Measurements from ENCODE around the gene AUTS2.
A peak's percentile ranks its signal among the peaks of the same experiment; 100 is the strongest.

AUTS2 gene

GRCh38 chr7:70630440-70630817, 1032.2 kb downstream of the AUTS2 start:
- DNase-seq, result no peak

DNA sequence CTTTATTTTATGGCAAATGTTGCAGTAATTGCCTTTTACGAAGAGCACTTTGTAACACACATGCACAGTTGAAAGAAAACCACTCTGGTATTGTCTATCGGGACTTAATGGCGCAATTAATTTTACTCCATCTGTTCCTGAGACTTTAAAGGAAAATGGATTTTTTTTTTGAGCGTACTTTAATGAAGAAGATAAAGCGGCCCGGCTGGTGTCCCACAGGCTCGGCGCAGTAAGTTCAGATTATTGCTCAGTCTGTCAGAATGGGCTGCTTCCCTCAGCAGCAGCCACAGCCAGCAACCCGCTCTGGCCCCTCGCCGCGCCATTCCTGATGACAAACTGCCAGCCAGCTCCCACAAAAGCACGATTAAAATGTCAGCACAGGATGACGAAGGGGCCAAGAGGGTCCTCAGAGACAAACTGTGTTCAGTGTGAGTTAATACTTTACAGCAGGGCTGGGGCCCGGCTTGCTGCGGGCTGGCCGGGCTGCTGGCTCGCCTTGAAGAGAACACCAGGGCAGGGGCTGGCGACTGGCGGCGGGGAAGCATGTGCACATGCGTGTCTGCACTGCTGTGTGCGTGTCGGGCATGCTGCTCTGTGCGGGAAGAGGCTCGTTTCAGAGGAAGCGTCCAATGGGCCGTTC, 1032.7 kb downstream of the AUTS2 start:
- no peak for DNase-seq

DNA sequence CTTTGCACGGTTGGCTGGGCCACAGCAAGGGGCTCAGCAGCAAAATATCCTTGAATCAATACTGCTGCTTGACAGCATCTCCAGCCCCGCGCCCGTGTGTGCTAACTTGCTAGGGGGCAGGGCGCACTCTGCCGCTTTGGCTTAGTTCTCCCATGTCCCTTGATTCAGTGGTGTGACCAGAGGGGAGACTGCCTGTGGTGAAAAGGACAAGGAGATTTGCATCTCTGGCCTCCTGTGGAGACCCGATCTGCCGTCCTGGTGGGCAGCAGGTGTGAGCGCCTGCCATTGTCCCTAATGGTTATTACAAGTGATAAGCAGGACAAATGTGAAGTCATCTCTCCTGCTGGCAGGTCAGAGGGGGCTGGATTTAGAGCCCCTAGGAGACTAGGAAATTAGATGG, 1033.4 kb downstream of the AUTS2 start:
- DNase-seq, result no peak

DNA sequence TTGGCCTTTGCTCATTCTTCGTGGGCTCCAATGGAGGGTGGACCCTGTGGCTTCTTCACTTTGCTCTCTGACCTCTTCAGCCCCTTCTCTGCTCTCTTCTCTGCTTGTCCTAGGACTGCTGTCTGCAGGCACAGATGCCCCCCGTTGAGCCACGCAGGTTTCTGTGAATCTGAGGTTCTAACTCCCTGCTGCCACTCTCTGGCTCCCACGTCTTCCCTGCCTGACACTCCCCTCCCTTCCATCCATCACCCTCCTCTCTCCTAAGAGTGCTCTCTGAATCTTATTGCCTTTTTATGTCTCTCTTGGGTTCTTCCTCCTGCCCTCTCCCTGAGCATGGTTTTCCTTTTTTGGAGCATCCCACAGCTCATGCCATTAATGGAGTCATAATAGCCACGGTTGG, 1034.1 kb downstream of the AUTS2 start:
- DNase-seq, result no peak

DNA sequence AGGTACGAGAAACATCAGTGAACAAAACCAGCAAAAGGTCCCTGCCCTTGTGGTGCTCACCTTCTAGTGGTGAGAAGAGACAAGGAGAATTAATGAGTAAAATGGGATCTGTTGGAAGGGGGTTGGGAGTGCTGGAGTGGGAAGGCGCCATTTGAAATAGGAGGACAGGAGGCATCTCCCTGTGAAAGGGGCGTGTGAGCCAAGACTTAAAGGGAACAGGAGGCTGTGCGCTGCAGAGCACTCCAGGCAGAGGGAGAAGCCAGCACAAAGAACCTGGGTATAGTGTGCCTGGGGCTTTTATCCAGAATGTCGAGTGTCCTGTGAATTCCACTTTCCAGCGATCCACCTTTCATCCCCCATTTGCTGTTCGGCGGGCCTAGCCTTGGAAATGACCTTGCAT, 1035.8 kb downstream of the AUTS2 start:
- no peak for DNase-seq

DNA sequence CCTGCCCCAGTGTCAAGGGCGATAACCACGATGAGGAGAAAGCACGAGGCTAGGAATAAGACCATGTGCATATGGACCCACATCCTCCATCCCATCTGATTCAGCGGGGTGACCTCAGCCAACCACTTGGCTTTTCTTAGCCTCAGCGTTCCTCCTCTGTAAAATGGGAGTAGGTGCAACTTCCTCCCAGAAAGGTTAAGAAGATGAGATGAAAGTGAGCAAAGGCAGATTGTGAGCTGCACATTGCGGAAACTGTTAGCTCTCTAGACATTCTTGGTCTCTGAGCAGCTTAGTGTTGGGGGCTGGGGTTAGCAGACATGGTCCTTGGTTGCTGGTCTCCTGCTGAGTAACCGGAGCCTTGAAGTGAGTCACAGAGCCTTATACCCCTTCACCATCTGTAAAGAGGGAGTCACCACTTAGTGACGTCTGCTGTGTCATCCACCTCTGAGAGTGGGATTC, 1036.4 kb downstream of the AUTS2 start:
- no peak for DNase-seq

- no peak for DNase-seq
Observed at GRCh38 chr7:70635633-70636032, 1037.4 kb downstream of the AUTS2 start.

DNA sequence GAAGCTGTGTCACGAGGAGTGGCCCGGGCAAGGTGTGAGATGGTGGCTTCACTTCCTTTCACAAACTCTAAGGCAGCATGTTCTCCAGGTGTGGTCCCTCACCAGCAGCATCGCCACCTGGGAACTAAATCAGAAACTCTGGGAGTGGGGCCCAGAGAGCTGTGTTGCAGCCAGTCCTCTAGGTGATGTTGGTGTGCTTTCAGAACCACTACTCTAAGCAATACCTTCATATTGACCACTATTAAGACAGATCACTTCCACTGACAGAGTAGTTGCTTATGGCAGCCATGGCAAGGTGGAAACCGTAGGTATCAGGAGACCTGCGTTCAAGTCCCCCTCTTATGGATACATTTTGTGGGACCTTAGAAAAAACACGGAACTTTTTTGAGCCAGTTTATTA, 1037.9 kb downstream of the AUTS2 start:
- no peak for DNase-seq

DNA sequence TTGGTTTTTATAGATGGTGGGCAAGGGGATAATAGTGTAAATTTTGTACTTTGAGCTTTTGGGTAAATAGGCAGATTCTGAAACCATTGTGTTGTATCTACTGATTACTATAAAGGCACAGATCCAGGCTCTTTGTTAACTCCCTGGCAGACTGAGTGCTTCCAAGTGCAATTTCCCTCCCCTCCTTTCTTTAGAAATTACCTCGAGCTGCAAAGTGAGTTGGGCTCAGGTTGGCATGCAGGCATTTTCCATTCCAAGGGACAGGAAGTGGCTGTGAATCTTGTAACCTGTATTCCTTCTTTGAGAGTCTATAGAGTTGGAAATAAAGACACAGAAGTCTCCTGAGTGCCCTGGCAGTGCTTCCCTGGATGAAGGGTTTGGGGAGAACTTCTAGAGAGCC, 1039.5 kb downstream of the AUTS2 start:
- DNase-seq, result no peak

- no peak for DNase-seq
Observed at GRCh38 chr7:70638158-70639107, 1040.2 kb downstream of the AUTS2 start.

DNA sequence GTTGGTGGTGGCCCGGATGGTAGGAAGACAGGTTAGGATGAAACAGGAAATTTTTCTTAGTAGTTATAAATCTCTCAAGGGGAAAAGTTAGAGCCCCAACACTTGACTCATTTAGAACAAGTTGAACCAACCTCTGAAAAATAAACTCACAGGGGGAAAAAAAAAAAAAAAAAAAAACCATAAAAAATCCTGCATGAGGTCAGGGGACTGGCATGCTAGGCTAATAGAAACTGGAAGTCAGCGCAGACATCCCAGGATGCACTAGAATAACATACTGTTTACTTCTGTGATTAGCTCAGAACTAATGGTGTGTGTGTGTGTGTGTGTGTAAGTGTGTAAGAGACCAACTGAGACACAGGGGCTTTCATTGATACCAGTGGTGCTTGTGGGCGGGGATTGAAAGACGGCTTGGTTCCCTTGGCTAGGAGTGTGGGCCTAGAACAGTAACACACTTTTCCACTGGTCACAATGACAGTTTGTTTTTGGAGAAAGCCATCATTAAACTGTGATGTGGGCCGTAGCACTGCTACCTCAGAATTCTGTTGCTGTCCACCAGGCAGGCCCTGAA, 1042.1 kb downstream of the AUTS2 start:
- DNase-seq, result no peak

DNA sequence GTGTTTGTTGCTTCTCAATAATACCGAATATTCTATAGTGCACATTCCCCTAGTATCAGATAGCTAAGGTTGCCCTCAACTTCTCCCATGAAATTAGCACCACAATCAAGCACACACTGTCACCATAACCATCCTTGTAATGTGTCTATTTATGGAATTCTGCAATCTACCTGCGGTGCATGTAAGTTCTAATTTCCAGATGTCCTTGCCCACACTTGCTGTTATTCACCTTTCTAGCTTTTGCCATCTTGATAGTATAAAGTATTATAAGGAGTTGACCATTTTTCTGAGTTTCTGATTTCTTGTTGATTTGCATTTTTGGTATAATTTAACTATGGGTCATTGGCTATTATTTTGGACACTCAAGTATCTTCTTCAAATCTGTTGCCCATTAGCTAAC, 1043.6 kb downstream of the AUTS2 start:
- DNase-seq, result no peak

DNA sequence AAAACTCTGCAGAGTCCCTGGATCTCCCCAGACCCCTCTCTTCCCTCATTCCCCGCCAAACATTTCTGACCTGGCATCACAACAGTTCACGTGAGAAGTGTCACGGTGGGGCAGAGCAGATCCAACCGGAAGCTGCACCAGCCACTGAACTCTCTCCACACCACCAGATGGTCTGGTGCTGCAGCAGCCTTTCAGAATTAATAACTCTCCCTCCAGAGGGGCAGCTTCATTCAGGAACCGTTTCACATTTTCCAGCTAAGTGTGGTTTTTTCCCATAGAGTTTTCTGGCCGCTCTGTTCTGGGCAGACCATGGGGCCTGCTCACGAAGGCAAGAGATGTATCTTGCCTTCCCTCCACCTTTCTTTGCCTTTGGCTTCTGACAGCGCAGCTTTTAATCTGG, 1047.0 kb downstream of the AUTS2 start:
- DNase-seq, result no peak

GRCh38 chr7:70645876-70646351, 1047.6 kb downstream of the AUTS2 start:
- no peak for DNase-seq

DNA sequence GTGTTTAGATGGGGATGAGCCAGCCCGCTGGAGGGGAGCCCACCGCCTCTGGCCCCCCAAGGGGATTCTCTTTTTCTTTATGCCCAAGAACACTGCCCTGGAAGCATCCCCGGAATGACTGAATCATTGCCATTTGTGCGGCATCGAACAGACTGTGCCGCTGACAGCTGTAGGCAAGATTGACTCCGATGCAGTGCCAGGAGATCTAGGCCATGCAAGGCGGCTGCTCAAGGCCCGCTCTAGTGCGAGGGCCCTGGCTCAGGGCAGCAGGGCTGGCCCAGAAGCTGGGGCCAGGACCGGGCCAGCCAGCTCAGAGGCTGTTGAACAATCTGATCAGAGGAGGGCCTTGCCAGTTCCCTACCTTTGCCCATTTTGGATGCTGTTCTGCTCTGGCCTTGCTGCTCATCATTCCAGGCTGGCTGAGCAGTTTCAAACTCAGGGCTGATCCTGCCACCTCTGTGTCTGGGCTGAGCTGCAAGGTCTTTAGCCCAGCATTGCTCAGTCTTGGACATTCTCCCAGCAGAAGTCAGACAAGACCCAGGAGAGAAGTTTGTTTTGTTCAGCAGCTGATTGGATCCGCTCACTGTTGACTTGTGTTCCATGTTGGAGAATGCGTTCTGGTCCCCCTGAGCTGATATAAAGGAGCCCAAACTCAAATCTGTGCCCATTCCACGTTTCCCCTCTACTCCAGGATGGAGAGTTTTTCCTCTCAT, 1048.4 kb downstream of the AUTS2 start:
- no peak for DNase-seq

DNA sequence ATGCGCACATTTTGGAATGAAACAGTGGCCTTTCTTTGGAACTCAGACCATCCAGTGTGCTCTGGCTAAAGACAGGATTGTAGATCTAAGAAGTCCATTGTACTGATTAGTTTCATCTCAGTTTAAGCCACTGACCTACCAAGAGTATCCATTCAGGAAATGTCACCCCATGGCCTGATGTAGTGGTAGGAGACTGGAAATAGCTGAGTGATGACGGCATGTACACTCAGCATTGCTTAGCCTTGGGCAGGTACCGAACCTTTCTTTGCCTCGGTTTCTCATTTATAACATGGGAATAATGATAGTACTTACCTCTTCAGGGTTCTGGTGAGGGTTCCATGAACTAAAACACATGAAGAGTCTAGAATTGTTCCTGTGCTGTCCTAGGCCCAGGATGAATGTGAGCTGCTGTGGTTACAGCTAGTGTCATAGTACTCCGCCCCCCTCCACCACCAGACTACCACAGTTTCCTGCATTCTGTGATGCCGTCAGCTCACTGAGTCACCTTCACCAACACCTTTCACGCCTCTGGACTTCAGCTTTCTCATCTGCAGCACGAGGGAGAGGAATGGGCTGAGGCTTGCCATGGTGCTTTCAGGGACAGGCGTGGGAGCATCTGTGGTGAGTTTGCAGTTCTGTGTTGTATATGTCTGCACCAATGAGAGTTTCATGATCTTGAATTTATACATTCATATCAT, 1049.7 kb downstream of the AUTS2 start:
- peak; percentile 73 to 81 for DNase-seq

DNA sequence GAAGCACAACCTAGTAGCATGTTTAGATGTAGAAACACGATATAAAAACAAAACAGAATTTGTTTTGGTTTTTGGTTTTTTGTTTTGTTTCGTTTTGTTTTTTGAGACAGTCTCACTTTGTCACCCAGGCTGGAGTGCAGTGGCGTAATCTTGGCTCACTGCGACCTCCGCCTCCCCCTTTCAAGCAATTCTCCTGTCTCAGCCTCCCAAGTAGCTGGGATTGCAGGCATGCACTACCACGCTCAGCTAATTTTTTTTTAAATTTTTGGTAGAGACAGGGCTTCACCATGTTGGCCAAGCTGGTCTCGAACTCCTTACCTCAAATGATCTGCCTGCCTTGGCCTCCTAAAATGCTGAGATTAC, 1050.2 kb downstream of the AUTS2 start:
- peak in 1 of 2 donors; percentile 15 for DNase-seq

DNA sequence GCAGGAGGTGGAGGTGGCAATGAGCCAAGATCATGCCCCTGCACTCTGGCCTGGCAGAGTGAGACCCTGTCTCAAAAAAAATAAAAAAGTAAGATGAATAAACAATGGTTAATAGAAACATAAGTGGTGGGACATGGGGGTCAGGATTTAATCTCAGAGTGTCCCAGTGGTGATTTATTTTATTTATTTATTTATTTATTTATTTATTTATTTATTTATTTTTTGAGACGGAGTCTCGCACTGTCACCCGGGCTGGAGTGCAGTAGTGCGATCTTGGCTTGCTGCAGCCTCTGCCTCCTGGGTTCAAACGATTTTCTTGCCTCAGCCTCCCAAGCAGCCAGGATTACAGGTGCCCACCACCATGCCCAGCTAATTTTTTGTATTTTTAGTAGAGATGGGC, 1051.0 kb downstream of the AUTS2 start:
- no peak for DNase-seq

GRCh38 chr7:70654146-70654545, 1055.9 kb downstream of the AUTS2 start:
- DNase-seq, result no peak

DNA sequence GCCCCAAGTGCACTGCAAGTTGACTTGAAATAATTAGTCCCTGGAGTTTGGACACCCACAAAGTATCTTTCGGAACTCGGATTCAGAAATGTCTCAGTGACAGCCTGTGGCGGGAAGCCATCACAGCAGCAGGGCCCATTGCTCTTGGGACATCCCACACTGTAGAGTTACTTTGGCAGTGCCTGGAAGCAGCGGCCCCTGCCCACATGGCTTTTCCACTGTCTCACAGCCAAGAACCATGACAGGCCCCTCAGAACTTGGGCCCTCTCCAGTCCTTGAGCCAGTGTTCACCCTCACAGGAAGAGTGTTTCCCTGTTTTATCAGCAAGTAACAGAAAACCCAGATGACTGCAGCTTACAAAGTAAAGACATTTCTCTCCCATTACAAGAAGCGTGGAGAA, 1056.7 kb downstream of the AUTS2 start:
- no peak for DNase-seq

GRCh38 chr7:70655694-70656093, 1057.4 kb downstream of the AUTS2 start:
- no peak for DNase-seq

DNA sequence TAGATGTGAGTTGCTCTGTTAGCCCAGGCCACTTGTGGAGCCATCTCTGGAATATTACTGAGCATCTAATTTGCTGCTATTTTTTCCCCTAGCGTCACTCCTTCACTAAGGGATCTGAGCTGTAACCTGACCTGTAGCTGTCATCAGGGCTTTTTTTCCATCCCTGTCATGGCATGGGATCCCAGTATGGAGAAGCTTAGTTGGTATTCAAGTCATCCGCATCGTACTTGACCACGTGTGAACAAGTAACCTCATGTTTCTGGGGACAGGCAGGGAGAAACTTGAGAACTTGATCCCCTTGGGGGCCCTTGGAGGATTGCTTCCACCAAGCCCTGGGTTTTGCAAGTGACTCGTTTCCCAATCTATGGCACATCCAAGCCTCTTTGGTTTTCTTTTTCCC, 1059.3 kb downstream of the AUTS2 start:
- no peak for DNase-seq

All from CD4-positive, alpha-beta T cell treated with Interleukin-1 beta for 1 hour (primary cell).